Hepatocyte (in vitro differentiated cells): ENCODE data around the gene PAK5.

Experiments
- EZH2 ChIP-seq: fragments of 200-600 bp; sonication (generic); IDR thresholded peaks from 2 replicates; pipeline ENCODE4 v1.6.1; 2016; ENCODE audit warnings: antibody characterized with exemption, mild to moderate bottlenecking, borderline replicate concordance
- EZH2phosphoT487 ChIP-seq: fragments of 200-600 bp; sonication (generic); IDR thresholded peaks from one replicate; pipeline ENCODE4 v1.6.1; 2018; ENCODE audit warnings: antibody characterized with exemption, mild to moderate bottlenecking, low read depth, moderate library complexity; ENCODE audit not compliant: unreplicated experiment, severe bottlenecking
- TF ChIP-seq, protein P1 (sequence below): fragments of 200-600 bp; sonication (generic); IDR thresholded peaks from 2 replicates; pipeline ENCODE4 v1.5.1; 2016; ENCODE audit warnings: antibody characterized with exemption, mild to moderate bottlenecking; ENCODE audit not compliant: poor library complexity

GRCh38 chr20:9775176-9775575, 63.7 kb downstream of the PAK5 start:
- TF ChIP-seq, protein P1, sequence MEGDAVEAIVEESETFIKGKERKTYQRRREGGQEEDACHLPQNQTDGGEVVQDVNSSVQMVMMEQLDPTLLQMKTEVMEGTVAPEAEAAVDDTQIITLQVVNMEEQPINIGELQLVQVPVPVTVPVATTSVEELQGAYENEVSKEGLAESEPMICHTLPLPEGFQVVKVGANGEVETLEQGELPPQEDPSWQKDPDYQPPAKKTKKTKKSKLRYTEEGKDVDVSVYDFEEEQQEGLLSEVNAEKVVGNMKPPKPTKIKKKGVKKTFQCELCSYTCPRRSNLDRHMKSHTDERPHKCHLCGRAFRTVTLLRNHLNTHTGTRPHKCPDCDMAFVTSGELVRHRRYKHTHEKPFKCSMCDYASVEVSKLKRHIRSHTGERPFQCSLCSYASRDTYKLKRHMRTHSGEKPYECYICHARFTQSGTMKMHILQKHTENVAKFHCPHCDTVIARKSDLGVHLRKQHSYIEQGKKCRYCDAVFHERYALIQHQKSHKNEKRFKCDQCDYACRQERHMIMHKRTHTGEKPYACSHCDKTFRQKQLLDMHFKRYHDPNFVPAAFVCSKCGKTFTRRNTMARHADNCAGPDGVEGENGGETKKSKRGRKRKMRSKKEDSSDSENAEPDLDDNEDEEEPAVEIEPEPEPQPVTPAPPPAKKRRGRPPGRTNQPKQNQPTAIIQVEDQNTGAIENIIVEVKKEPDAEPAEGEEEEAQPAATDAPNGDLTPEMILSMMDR, result no peak
- TF ChIP-seq EZH2 (no peak), EZH2phosphoT487 (no peak)
